HG02610 (cell line): ENCODE measurements around the gene NUMA1.

ENCODE experiments used
- ATAC-seq: cut with Tn5 transposase; IDR thresholded peaks from one replicate; pipeline ENCODE4 v1.9.1; 2021; ENCODE audit warnings: mild to moderate bottlenecking, moderate library complexity; ENCODE audit not compliant: unreplicated experiment

NUMA1 gene

GRCh38 chr11:72102162-72102561 is 21.8 kb upstream of the NUMA1 start:
- ATAC-seq, result no peak

DNA sequence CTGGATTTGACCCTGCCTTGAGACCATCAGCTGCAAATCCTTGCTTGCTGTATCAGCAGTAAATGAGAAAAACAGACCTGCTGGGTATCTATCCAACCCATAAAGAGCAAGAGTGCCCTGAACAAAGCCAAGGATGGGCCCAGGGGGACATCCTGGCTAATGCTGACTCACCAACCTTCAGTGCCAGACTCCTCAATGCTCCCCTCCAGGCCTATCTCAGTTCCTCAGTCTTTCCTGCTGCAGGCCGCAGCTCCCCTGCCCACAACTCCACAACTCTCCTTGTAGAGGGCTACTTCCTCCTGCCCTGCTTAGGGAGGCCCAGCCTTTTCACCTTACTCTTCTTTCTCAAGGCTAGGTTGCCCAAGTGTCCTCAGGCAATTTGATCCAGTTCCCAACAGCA is 20.1 kb upstream of the NUMA1 start:
- ATAC-seq, result no peak

GRCh38 chr11:72100009-72100408 is 19.7 kb upstream of the NUMA1 start:
- no peak for ATAC-seq

DNA sequence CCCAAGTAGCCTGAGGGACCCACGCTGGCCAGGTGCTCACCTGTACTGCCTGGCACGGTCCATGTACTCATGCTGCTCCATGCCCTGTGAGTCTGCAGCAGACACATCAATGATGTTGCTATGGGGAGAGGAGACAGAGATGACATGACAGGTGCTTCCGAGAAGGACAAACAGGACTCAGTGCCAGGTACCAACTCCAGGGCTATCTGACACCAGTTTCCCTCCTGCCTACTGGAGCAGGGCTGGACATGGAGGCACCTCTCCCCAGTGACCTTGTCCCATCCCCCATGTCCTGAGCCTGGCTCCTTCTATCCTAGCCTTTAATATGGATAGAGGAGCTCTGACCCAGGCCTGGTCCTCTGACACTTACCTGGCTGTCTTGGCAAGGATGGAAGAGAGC is 18.4 kb upstream of the NUMA1 start:
- ATAC-seq, result no peak

- no peak for ATAC-seq
These were observed 10.9 kb upstream of the NUMA1 start for GRCh38 chr11:72091292-72091691.

- ATAC-seq, result no peak
These were observed 7.9 kb upstream of the NUMA1 start for GRCh38 chr11:72088076-72088808.

- ATAC-seq, result no peak
These were observed 5.4 kb upstream of the NUMA1 start for GRCh38 chr11:72085621-72086351.

DNA sequence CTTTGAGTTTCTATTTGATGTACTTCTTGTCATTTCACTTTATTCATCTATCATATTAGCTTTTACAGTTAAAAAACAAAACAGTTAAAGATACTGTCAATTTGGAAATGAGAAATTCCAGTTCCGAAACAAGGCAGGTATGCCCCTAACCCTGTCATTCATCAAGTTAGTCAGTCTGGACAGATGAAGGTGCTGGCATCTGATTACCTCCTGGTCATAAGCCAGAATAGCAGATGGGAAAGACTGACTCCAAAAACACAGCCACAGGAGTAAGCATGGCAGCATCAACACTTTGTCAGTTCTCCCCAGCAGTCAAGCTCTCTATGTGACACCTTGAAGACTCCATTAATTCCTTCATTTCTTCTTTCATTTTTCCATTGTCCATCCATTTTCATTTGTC is 4.6 kb upstream of the NUMA1 start:
- no peak for ATAC-seq

GRCh38 chr11:72084076-72084475 is 3.7 kb upstream of the NUMA1 start:
- no peak for ATAC-seq

DNA sequence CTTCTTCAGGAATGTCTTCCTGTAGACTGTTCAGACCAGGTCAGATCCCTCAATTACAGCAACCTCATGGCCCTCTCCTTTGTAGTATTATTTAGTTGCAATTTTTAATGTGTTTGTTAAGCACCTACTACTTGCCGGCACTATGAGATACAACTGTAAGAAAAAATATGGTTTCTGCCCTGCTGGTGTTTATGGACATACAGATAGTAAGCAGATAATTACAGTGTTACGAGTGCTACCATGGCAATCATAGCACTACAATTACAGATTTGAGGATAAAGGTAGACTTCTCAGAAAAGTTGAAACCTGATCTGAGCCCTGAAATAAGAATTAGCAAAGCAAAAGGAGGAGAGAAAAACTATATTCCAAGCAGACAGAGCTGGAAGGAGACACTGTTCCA is 3.1 kb upstream of the NUMA1 start:
- ATAC-seq, result no peak

GRCh38 chr11:72081821-72082453 is 1.6 kb upstream of the NUMA1 start:
- ATAC-seq, result no peak

DNA sequence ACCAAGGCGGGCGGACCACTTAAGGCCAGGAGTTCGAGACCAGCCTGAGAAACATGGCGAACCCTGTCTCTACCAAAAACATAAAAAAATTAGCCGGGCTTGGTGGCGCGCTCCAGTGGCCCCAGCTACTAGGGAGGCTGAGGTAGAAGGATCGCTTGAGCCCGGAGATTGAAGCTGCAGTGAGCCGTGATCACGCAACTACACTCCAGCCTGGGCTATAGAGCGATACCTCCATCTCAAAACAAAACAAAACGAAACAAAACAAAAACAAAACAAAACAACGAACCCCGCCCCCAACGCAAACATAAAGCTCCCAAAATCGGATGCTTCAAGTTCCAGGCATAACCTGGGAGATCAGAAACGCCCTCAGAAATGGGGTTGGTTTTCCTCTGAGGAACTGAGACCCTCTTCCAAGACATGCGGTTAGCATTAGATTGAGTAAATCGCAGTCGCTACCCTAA is 872 bp upstream of the NUMA1 start:
- ATAC-seq, result no peak

DNA sequence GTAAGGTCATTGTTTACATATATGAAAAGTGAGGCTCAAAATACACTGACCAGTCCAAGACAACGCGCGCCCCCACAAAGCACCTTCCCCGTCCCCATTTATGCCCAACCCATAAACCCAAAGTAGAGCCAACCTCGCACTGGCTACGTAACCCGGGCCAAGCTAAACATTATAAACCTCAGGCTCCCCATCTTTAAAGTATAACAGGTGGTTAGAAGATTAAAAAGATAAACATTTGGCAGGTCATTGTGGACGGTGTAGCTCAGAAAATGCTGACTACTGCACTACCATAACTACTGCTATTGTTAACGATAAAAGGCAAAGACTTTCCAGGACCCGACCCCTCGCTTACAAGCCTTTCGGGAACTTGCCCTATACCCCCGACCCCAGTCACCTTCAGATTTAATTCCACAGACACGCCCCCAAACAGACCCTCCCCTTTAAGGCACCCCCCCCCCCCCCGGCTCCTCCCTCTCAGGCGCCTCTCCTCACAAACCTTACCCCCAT is 470 bp downstream of the NUMA1 start:
- no peak for ATAC-seq

DNA sequence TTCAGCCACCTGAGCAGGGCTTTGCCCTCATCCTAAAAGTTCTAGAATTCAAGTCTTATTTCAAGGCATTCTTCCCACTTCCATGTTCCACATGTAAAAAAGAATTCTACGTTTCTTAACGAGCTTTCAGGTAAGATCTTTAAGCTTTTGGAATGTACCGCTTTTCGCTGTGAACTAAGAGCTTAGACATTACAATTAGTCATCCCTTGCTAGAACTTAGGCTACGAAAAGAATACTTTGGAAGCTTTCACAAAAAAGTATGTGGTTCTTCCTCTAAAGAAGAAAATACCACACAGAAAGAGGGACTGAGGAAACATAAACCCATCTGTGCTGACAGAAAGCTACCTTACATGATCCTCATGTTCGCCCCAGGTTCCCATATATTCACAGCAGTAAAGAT is 1.9 kb downstream of the NUMA1 start:
- ATAC-seq, result no peak

DNA sequence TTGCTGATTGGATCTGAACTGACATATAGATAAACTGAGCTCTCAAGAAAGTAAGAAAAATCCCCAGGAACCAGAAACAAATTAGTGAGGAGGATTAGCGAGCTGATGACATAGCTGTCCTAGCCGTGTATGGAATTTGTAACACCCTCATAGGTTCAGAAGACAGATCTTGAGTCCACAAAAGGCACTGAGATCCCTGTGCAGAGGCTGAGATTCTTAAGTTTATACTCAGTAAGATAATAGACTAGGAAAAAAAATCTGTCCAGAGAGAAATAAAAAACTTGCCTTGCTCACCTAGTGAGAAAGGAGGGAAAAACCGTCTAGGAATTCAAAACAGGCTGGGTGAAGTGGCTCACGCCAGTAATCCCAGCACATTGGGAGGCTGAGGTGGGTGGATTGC is 4.6 kb downstream of the NUMA1 start:
- no peak for ATAC-seq

- no peak for ATAC-seq
These were observed 5.2 kb downstream of the NUMA1 start for GRCh38 chr11:72075109-72075508.

GRCh38 chr11:72072348-72072747 is 8.0 kb downstream of the NUMA1 start:
- ATAC-seq, result no peak

DNA sequence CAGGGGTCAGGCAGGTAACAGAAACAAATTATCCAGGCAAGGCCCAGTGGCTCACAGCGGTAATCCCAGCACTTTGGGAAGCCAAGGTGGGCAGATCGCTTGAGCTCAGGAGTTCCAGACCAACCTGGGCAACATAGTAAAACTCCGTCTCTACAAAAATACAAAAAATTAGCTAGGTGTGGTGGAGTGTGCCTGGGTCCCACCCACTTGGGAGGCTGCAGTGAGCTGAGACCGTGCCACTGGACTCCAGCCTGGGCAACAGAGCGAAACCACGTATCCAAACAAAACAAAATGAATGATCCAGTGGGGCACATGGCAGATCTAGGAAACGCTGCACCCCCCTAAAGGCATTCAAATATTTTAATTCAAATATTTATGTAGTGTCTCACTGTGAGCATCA is 9.9 kb downstream of the NUMA1 start:
- no peak for ATAC-seq

GRCh38 chr11:72069787-72070251 is 10.5 kb downstream of the NUMA1 start:
- peak; percentile 44 for ATAC-seq

DNA sequence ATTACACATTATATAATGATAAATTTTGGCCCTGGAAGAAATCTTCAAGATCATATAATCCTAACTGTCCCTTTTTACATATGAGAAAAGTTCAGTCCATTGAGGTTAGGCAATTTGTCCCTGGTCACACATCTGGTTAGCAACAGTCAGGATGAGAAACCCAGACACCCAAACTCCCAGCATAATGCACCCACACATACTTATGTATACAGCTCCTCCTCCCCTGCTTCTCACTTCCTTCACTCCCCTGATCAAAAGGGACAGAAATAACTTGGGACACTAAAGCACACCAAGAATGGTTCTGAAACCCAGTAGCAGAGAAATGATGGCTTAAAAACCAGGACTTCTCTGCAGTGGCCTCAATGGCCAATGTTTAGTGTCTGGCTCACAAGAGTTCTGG is 11.1 kb downstream of the NUMA1 start:
- peak; percentile 57 for ATAC-seq

- ATAC-seq, result no peak
These were observed 12.7 kb downstream of the NUMA1 start for GRCh38 chr11:72067676-72068075.

DNA sequence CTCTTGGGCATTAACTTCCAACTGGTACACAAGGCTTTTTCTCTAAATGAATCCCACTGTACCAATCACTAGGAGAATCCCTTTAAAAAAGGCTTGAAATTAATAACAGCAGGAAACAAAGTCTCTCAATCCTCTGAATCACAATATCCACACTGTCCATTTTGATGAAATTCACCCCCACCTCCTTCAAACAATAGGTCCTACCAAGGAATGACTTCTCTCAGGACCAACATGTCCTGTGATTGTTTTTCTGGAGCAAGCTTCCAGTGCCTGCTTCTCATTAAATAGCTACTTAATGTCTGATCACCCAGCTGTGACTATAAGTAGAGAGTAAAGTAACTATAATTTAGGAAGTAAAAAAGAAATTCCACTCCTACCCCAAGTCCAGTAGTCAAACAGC is 13.1 kb downstream of the NUMA1 start:
- no peak for ATAC-seq
